Measurements from ENCODE around the gene MAP2K6. TPM values are rescaled to one million over a fixed set of nuclear protein-coding genes. Genes with fewer than 3 reads are reported as not detected.

MAP2K6 gene
- total and polyA plus RNA-seq, 8 donors = 1.0 to 25.5 (median 4.6) TPM; not detected in 1

GRCh38 chr17:69528035-69528434 is 113.5 kb downstream of the MAP2K6 start:
- no peaks in the 10 kb centered on the region for H3K27me3 ChIP-seq
- H3K27ac ChIP-seq = no peak overlapping the region
- peaks cover 0 to 3% (median 0%) of the 10 kb centered on the region in 4 donors for H3K4me1 ChIP-seq
- intact Hi-C loops (cut with DNase I; ENCODE audit: low total_unique reads) = no loop called here
- no peaks in the 10 kb centered on the region for H3K9me3 ChIP-seq
- no peak for DNase-seq
- TF ChIP-seq EP300 (IDR thresholded peaks at IDR 0.05) (no peak), CTCF (IDR thresholded peaks at IDR 0.05) (no peak), POLR2A (IDR thresholded peaks at IDR 0.05) (no peak), POLR2AphosphoS5 (IDR thresholded peaks at IDR 0.05) (no peak)
- peaks cover 0 to 58% (median 35%) of the 10 kb centered on the region in 4 donors for H3K36me3 ChIP-seq
- no peak overlapping the region for H3K4me3 ChIP-seq
- 72 to 88% (median 80%) methylated on average over 5 of the region's 5 CpGs for WGBS, 5 donors

GRCh38 chr17:69533481-69534234 is 119.2 kb downstream of the MAP2K6 start:
- WGBS, 5 donors = 87 to 91% (median 87%) methylated on average over 11 of the region's 11 CpGs
- peaks cover 0 to 64% (median 39%) of the 10 kb centered on the region in 4 donors for H3K36me3 ChIP-seq
- peak in 1 of 2 donors; percentile 7 for DNase-seq
- H3K27me3 ChIP-seq = no peaks in the 10 kb centered on the region
- no peak overlapping the region for H3K4me3 ChIP-seq
- no peaks in the 10 kb centered on the region for H3K9me3 ChIP-seq
- intact Hi-C loops (cut with DNase I; ENCODE audit: low total_unique reads) = no loop called here
- no peaks in the 10 kb centered on the region for H3K4me1 ChIP-seq
- H3K27ac ChIP-seq = no peak overlapping the region
- TF ChIP-seq EP300 (IDR thresholded peaks at IDR 0.05) (no peak), POLR2A (IDR thresholded peaks at IDR 0.05) (no peak), CTCF (IDR thresholded peaks at IDR 0.05) (no peak), POLR2AphosphoS5 (IDR thresholded peaks at IDR 0.05) (no peak)

- Histone ChIP-seq H3K27me3 (no peaks in the 10 kb centered on the region), H3K9me3 (no peaks in the 10 kb centered on the region), H3K36me3 (peaks cover 0 to 64% (median 41%) of the 10 kb centered on the region in 4 donors), H3K4me1 (no peaks in the 10 kb centered on the region), H3K27ac (no peak overlapping the region), H3K4me3 (no peak overlapping the region)
- 89 to 94% (median 93%) methylated on average over 5 of the region's 5 CpGs for WGBS, 5 donors
- no peak for DNase-seq
- TF ChIP-seq POLR2AphosphoS5 (IDR thresholded peaks at IDR 0.05) (no peak), POLR2A (IDR thresholded peaks at IDR 0.05) (no peak), EP300 (IDR thresholded peaks at IDR 0.05) (no peak), CTCF (IDR thresholded peaks at IDR 0.05) (no peak)
- intact Hi-C loops (cut with DNase I; ENCODE audit: low total_unique reads) = no loop called here
Measured at GRCh38 chr17:69534235-69534621, 119.7 kb downstream of the MAP2K6 start.

GRCh38 chr17:69535016-69535570 is 120.6 kb downstream of the MAP2K6 start:
- intact Hi-C loops (cut with DNase I; ENCODE audit: low total_unique reads) = no loop called here
- Histone ChIP-seq H3K36me3 (peaks cover 0 to 64% (median 40%) of the 10 kb centered on the region in 4 donors), H3K4me3 (no peak overlapping the region), H3K9me3 (no peaks in the 10 kb centered on the region), H3K27ac (no peak overlapping the region), H3K4me1 (no peaks in the 10 kb centered on the region), H3K27me3 (no peaks in the 10 kb centered on the region)
- no peak for TF ChIP-seq CTCF (IDR thresholded peaks at IDR 0.05)
- TF ChIP-seq POLR2AphosphoS5 (IDR thresholded peaks at IDR 0.05) = no peak
- no peak for TF ChIP-seq POLR2A (IDR thresholded peaks at IDR 0.05)
- TF ChIP-seq EP300 (IDR thresholded peaks at IDR 0.05) = no peak
- 82 to 97% (median 87%) methylated on average over 5 to 6 of the region's 6 CpGs for WGBS, 5 donors
- DNase-seq = no peak
